Gastrocnemius medialis (tissue), 4 donors: ENCODE results near the gene KRTAP2-4. TPM values are rescaled to one million over a fixed set of nuclear protein-coding genes. Genes with fewer than 3 reads are reported as not detected.

ENCODE experiments used
- ATAC-seq, 2 donors: fragments of 150-250 bp; one replicate each; pipeline ENCODE4 v1.9.1; 2016
- DNase-seq, 2 donors: peaks; one replicate each; pipeline ENCODE4 v3.0.0-alpha.2; 2019
- H3K27ac ChIP-seq, 4 donors: fragments of 200-600 bp; sonication (generic); 1 replicate in 1 of 4; 2 replicates in 3 of 4; pipeline ENCODE4 v1.5.1; 2016 to 2018; ENCODE audit warnings: mild to moderate bottlenecking in 2 of 4, moderate library complexity in 1 of 4
- H3K27me3 ChIP-seq, 3 donors: fragments of 200-600 bp; sonication (generic) in 2 of 3; 1 replicate in 1 of 3; 2 replicates in 2 of 3; pipeline versions ENCODE4 v1.5.1 to v1.6.0; 2016 to 2019; ENCODE audit warnings: mild to moderate bottlenecking in 1 of 3, moderate library complexity in 1 of 3
- H3K36me3 ChIP-seq, 2 donors: fragments of 200-600 bp; sonication (generic) in 1 of 2; one replicate each; pipeline ENCODE4 v1.5.1; 2017 to 2018
- H3K4me1 ChIP-seq, 2 donors: fragments of 200-600 bp; sonication (generic) in 1 of 2; one replicate each; pipeline ENCODE4 v1.5.1; 2016 to 2017; ENCODE audit warnings: mild to moderate bottlenecking in 2 of 2
- H3K4me3 ChIP-seq, 4 donors: fragments of 200-600 bp; sonication (generic) in 3 of 4; 1 replicate in 1 of 4; 2 replicates in 3 of 4; pipeline ENCODE4 v1.5.1; 2016 to 2019; ENCODE audit warnings: mild to moderate bottlenecking in 2 of 4
- H3K9me3 ChIP-seq, 3 donors: fragments of 200-600 bp; sonication (generic) in 2 of 3; 1 replicate in 1 of 3; 2 replicates in 2 of 3; pipeline ENCODE4 v1.5.1; 2016 to 2019
- POLR2A ChIP-seq, 2 donors: fragments of 450-650 bp; IDR thresholded peaks; one replicate each; pipeline ENCODE4 v1.6.1; 2017; ENCODE audit warnings: antibody characterized with exemption in 2 of 2, mild to moderate bottlenecking in 2 of 2, moderate library complexity in 2 of 2
- in situ Hi-C, 4 donors: fragments of 200-750 bp; cut with MboI; loops; one replicate each; pipeline versions ENCODE4 v1.15.0 to v1.8.0; 2017; ENCODE audit warnings: low sequenced_read_pairs in 4 of 4
- intact Hi-C: fragments of 100-400 bp; cut with DNase I; formaldehyde crosslinking; loops from one replicate; pipeline ENCODE4 v1.15.1; 2023; ENCODE audit warnings: low total_unique reads
- total RNA-seq, 4 donors: library from RNA; depleted of rRNA; stranded (reverse); fragments of >200 nt; gene quantifications; one replicate each; pipeline versions ENCODE4 v1.1.0 to v1.2.3, GENCODE V29; 2016
- TF ChIP-seq, protein P1 (sequence below), 5 experiments: fragments of 450-650 bp in 3 of 5; fragments of 200-600 bp in 2 of 5; sonication (generic) in 2 of 5; IDR thresholded peaks in 4 of 5; conservative IDR thresholded peaks in 1 of 5; 1 replicate in 4 of 5; 2 replicates in 1 of 5; pipeline ENCODE4 v1.5.1; 2016 to 2019; ENCODE audit warnings: antibody characterized with exemption in 5 of 5, mild to moderate bottlenecking in 3 of 5, moderate library complexity in 3 of 5

The KRTAP2-4 gene
- total RNA-seq, 4 donors from 2014 or later = not detected

DNA sequence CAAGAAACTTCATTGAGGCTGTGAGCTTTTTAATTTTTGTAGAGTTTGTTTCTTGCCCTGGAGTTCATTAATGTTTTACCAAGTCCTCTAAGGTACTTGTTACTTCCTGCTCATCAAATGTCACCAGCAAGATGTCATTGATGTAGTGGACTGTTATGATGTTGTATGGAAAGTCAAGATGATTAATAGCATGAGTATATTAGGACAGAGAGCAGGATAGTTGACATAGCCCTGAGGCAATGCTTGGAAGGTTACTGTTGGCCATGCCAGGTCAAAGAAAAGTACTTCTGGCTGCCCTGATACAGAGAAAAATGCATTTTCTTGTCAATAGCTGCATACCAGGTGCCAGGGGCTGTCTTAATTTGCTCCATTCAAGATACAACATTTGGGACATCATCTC is 45.3 kb downstream of the KRTAP2-4 start:
- Histone ChIP-seq H3K4me3 (no peak overlapping the region), H3K9me3 (no peaks in the 10 kb centered on the region), H3K4me1 (no peaks in the 10 kb centered on the region), H3K27ac (no peak overlapping the region), H3K36me3 (no peaks in the 10 kb centered on the region), H3K27me3 (peaks cover 0 to 1% (median 0%) of the 10 kb centered on the region in 3 donors)
- in situ Hi-C loops = no loop called here
- ATAC-seq (no peak), DNase-seq (no peak)
- TF ChIP-seq, protein P1, sequence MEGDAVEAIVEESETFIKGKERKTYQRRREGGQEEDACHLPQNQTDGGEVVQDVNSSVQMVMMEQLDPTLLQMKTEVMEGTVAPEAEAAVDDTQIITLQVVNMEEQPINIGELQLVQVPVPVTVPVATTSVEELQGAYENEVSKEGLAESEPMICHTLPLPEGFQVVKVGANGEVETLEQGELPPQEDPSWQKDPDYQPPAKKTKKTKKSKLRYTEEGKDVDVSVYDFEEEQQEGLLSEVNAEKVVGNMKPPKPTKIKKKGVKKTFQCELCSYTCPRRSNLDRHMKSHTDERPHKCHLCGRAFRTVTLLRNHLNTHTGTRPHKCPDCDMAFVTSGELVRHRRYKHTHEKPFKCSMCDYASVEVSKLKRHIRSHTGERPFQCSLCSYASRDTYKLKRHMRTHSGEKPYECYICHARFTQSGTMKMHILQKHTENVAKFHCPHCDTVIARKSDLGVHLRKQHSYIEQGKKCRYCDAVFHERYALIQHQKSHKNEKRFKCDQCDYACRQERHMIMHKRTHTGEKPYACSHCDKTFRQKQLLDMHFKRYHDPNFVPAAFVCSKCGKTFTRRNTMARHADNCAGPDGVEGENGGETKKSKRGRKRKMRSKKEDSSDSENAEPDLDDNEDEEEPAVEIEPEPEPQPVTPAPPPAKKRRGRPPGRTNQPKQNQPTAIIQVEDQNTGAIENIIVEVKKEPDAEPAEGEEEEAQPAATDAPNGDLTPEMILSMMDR (IDR thresholded peaks at IDR 0.05 in 4 of 5, conservative IDR thresholded peaks at IDR 0.05 in 1 of 5) = no peak
- no peak for TF ChIP-seq POLR2A (IDR thresholded peaks at IDR 0.05)
- intact Hi-C loops = no loop called here

DNA sequence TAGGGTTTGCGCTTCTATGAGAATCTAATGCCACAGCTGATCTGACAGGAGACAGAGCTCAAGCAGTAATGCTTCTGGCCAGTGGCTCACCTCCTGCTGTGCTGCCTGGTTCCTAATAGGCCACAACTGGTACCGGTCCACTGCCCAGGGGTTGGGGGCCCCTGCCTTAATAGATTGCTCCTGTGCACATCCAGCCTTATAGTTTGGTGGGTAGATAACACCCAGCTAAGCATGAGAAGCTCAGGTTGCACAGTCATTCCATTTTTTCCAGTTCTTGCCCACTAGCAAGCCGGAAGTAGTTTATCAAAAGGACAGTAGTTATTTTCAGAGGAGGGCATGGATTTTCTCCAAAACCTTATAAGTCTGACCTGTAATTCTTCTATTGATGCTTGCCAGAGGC is 46.3 kb downstream of the KRTAP2-4 start:
- in situ Hi-C loops = no loop called here
- H3K4me1 ChIP-seq = no peaks in the 10 kb centered on the region

DNA sequence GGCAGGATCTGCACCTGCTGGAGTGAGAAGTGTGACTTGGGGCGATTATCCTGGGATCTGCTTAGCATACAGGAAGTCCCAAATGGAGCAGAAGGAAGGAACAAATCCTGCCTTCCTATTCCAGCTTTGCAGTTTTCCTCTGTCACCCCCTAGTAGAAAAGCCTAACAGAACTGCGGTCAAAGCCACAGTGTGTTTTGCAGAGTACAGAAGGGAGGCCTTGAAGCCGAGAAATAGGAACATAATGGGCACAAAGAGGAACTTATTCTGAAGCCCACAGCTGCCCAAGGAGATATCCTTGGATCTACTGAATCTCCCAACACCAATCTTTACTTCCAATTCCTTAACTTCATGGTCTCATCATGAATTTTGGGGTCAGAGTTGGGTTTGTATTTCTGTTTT is 47.1 kb downstream of the KRTAP2-4 start:
- ATAC-seq = no peak
- H3K36me3 ChIP-seq = no peaks in the 10 kb centered on the region
- no peak overlapping the region for H3K4me3 ChIP-seq
- no peaks in the 10 kb centered on the region for H3K9me3 ChIP-seq
- no peaks in the 10 kb centered on the region for H3K27me3 ChIP-seq
- H3K4me1 ChIP-seq = peaks cover 2 to 3% of the 10 kb centered on the region in 2 donors
- intact Hi-C loops (no loop called here), in situ Hi-C loops (no loop called here)
- DNase-seq = no peak
- TF ChIP-seq POLR2A (IDR thresholded peaks at IDR 0.05) = no peak
- TF ChIP-seq, protein P1 (IDR thresholded peaks at IDR 0.05 in 4 of 5, conservative IDR thresholded peaks at IDR 0.05 in 1 of 5) = no peak
- H3K27ac ChIP-seq = no peak overlapping the region

More for the DNA sequence above, 46.3 kb downstream of the KRTAP2-4 start:
- H3K4me3 ChIP-seq = no peak overlapping the region
- H3K27me3 ChIP-seq = no peaks in the 10 kb centered on the region
- no peak for DNase-seq
- no peak overlapping the region for H3K27ac ChIP-seq
- H3K36me3 ChIP-seq = no peaks in the 10 kb centered on the region
- intact Hi-C loops = no loop called here
- no peak for ATAC-seq
- no peaks in the 10 kb centered on the region for H3K9me3 ChIP-seq
- no peak for TF ChIP-seq POLR2A (IDR thresholded peaks at IDR 0.05)
- TF ChIP-seq, protein P1 (IDR thresholded peaks at IDR 0.05 in 4 of 5, conservative IDR thresholded peaks at IDR 0.05 in 1 of 5) = no peak

DNA sequence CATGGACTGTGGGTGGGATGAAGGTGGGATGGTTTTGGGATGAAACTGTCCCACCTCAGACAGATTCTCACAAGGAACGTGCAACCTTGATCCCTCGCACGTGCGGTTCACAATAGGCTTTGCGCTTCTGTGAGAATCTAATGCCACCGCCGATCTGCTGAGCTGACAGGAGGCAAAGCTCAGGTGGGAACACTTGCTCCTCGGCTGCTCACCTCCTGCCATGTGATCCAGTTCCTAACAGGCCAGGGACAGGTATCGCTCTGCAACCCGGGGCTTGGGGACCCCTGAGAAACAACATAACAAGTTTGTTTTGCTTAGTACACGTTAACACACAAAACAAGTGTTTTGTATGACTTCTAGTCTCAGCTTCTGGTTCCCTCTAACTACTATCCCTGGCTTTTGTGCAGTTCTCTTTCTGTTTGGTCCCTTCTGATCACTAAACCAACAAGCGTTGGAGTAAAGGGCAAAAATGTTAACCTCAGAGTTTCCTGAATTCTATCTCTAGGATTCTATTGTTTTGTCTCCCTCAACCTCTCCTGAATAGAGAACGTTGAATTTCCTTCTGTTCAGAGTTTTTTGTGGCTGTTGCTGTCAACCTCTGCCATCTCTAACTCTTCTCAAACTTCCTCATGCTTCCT is 49.0 kb downstream of the KRTAP2-4 start:
- Histone ChIP-seq H3K27ac (no peak overlapping the region), H3K4me1 (peaks cover 7 to 8% of the 10 kb centered on the region in 2 donors), H3K9me3 (no peaks in the 10 kb centered on the region), H3K4me3 (no peak overlapping the region), H3K36me3 (no peaks in the 10 kb centered on the region), H3K27me3 (no peaks in the 10 kb centered on the region)
- intact Hi-C loops (no loop called here), in situ Hi-C loops (no loop called here)
- TF ChIP-seq POLR2A (IDR thresholded peaks at IDR 0.05) = no peak
- TF ChIP-seq, protein P1 (IDR thresholded peaks at IDR 0.05 in 4 of 5, conservative IDR thresholded peaks at IDR 0.05 in 1 of 5) = no peak
- no peak for DNase-seq
- ATAC-seq = no peak

DNA sequence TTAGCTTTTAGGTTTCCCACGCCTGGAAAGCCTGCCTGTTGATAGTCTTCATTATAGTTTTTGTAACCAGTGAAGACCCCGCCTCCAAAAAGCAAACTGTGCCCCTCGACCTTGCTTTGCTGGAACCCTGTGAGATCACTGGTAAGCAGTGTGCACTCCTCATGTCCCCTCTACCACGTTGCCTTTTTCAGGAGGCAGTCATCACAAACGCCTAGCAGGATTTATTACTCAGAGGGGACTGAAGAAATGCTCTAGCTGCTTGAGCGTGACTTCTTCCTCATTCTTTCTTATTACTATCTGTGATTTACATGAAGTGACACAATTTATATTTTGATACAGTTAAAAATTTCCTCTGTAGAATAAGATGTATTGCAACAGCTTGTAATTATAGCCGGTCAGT is 50.2 kb downstream of the KRTAP2-4 start:
- H3K27ac ChIP-seq = no peak overlapping the region
- intact Hi-C loops = no loop called here
- no peak for TF ChIP-seq POLR2A (IDR thresholded peaks at IDR 0.05)
- TF ChIP-seq, protein P1 (IDR thresholded peaks at IDR 0.05 in 4 of 5, conservative IDR thresholded peaks at IDR 0.05 in 1 of 5) = no peak
- ATAC-seq (no peak), DNase-seq (no peak)
- in situ Hi-C loops = no loop called here
- peaks cover 7 to 8% of the 10 kb centered on the region in 2 donors for H3K4me1 ChIP-seq
- no peaks in the 10 kb centered on the region for H3K9me3 ChIP-seq
- no peaks in the 10 kb centered on the region for H3K36me3 ChIP-seq
- H3K4me3 ChIP-seq = no peak overlapping the region
- H3K27me3 ChIP-seq = no peaks in the 10 kb centered on the region
